Measurements from ENCODE around the gene RASGRP2.

DNA sequence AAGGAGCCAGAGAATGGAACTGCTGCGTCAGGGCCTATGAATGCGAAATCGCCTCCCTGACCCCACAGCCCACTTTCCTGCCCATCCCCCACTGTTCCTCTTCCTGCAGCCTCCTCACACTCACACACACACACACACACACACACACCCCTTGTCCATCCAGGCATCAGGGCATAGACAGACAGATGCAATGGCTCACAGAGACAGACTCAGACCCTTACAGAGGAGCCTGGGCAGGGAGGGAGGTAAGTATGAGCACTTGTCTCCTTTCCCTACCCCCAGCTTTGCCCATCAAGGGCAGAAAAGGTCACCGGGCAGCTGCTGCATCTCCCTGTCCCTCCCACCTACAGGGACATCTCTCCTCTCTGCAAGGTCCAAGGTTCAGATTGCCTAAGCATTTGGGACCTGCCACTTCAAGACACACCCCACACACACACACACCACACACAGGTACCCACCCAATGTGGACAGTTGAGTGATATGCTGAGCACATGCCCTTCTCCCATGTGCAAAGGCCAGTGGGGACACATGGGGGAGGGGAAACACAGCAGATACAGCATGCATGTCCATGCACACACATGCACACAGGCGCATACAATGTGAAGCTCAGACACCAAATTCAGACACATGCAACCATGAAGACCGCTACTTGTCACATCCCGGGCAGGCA lies 18.9 kb downstream of the RASGRP2 start:
- TF ChIP-seq, protein P1, sequence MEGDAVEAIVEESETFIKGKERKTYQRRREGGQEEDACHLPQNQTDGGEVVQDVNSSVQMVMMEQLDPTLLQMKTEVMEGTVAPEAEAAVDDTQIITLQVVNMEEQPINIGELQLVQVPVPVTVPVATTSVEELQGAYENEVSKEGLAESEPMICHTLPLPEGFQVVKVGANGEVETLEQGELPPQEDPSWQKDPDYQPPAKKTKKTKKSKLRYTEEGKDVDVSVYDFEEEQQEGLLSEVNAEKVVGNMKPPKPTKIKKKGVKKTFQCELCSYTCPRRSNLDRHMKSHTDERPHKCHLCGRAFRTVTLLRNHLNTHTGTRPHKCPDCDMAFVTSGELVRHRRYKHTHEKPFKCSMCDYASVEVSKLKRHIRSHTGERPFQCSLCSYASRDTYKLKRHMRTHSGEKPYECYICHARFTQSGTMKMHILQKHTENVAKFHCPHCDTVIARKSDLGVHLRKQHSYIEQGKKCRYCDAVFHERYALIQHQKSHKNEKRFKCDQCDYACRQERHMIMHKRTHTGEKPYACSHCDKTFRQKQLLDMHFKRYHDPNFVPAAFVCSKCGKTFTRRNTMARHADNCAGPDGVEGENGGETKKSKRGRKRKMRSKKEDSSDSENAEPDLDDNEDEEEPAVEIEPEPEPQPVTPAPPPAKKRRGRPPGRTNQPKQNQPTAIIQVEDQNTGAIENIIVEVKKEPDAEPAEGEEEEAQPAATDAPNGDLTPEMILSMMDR (conservative IDR thresholded peaks at IDR 0.05 in 1 of 2, IDR thresholded peaks at IDR 0.05 in 1 of 2; ENCODE audit: low read depth in 1 of 2, low read length in 2 of 2), result no peak
- TF ChIP-seq EZH2 (IDR thresholded peaks at IDR 0.05; ENCODE audit: low read length, missing control alignments), result no peak
